Measurements from ENCODE around the gene PLCH2. TPM values are rescaled to one million over a fixed set of nuclear protein-coding genes. Genes with fewer than 3 reads are reported as not detected.

PLCH2 gene
- polyA plus RNA-seq, 1 donor from 2014 or later: 5.7 TPM

GRCh38 chr1:2517966-2518365, 41.9 kb downstream of the PLCH2 start:
- H3K36me3 ChIP-seq (ENCODE audit: insufficient read depth, low read length): no peaks in the 10 kb centered on the region
- H3F3A ChIP-seq (ENCODE audit: insufficient read depth, low read length, poor library complexity, severe bottlenecking): no peaks in the 10 kb centered on the region
- H4K20me1 ChIP-seq (ENCODE audit: insufficient read depth): no peaks in the 10 kb centered on the region
- H3K4me2 ChIP-seq (ENCODE audit: low read length): no peak overlapping the region
- no peak overlapping the region for H3K9ac ChIP-seq (ENCODE audit: low read length)
- no peak overlapping the region for H3K4me3 ChIP-seq (ENCODE audit: low read length)
- no peak overlapping the region for H3K27ac ChIP-seq (ENCODE audit: low read length)
- TF ChIP-seq EP300 (conservative IDR thresholded peaks at IDR 0.05; ENCODE audit: poor library complexity, severe bottlenecking) (no peak), RAD21 (conservative IDR thresholded peaks at IDR 0.05) (no peak), MXI1 (conservative IDR thresholded peaks at IDR 0.05; ENCODE audit: poor library complexity, severe bottlenecking) (no peak), REST (IDR thresholded peaks at IDR 0.05; ENCODE audit: borderline replicate concordance) (no peak), POLR2AphosphoS5 (IDR thresholded peaks at IDR 0.05) (no peak), EZH2 (IDR thresholded peaks at IDR 0.05; ENCODE audit: borderline replicate concordance, insufficient read depth, low read length, poor library complexity, severe bottlenecking) (no peak)
- H3K79me2 ChIP-seq (replicated peaks; ENCODE audit: insufficient read depth, low read length): peaks cover 9% of the 10 kb centered on the region
- no peaks in the 10 kb centered on the region for H3K9me3 ChIP-seq (ENCODE audit: low read length)
- no peaks in the 10 kb centered on the region for H3K9me2 ChIP-seq (ENCODE audit: insufficient read depth, low read length)
- no peak overlapping the region for H2AFZ ChIP-seq (ENCODE audit: low read depth, low read length)
- no peaks in the 10 kb centered on the region for H3K27me3 ChIP-seq (ENCODE audit: insufficient read depth, low read depth, low read length)

- H3K79me2 ChIP-seq (replicated peaks; ENCODE audit: insufficient read depth, low read length): peaks cover 15% of the 10 kb centered on the region
- H3K27me3 ChIP-seq (ENCODE audit: insufficient read depth, low read depth, low read length): no peaks in the 10 kb centered on the region
- H3K4me3 ChIP-seq (ENCODE audit: low read length): no peak overlapping the region
- no peaks in the 10 kb centered on the region for H3F3A ChIP-seq (ENCODE audit: insufficient read depth, low read length, poor library complexity, severe bottlenecking)
- TF ChIP-seq REST (IDR thresholded peaks at IDR 0.05; ENCODE audit: borderline replicate concordance) (no peak), RAD21 (conservative IDR thresholded peaks at IDR 0.05) (no peak), EZH2 (IDR thresholded peaks at IDR 0.05; ENCODE audit: borderline replicate concordance, insufficient read depth, low read length, poor library complexity, severe bottlenecking) (no peak), CTCF (IDR thresholded peaks at IDR 0.05; ENCODE audit: poor library complexity, severe bottlenecking) (no peak), POLR2AphosphoS5 (IDR thresholded peaks at IDR 0.05) (no peak), EP300 (conservative IDR thresholded peaks at IDR 0.05; ENCODE audit: poor library complexity, severe bottlenecking) (no peak), TAF1 (IDR thresholded peaks at IDR 0.05; ENCODE audit: low read depth) (no peak), SMC3 (conservative IDR thresholded peaks at IDR 0.05; ENCODE audit: poor library complexity) (no peak), MXI1 (conservative IDR thresholded peaks at IDR 0.05; ENCODE audit: poor library complexity, severe bottlenecking) (no peak)
- no peaks in the 10 kb centered on the region for H3K36me3 ChIP-seq (ENCODE audit: insufficient read depth, low read length)
- no peak overlapping the region for H3K9ac ChIP-seq (ENCODE audit: low read length)
- H3K9me3 ChIP-seq (ENCODE audit: low read length): no peaks in the 10 kb centered on the region
- no peak overlapping the region for H3K4me2 ChIP-seq (ENCODE audit: low read length)
- no peak overlapping the region for H2AFZ ChIP-seq (ENCODE audit: low read depth, low read length)
- no peaks in the 10 kb centered on the region for H3K9me2 ChIP-seq (ENCODE audit: insufficient read depth, low read length)
- no peak overlapping the region for H3K27ac ChIP-seq (ENCODE audit: low read length)
- peaks cover under 1% of the 10 kb centered on the region for H4K20me1 ChIP-seq (ENCODE audit: insufficient read depth)
These were observed 42.4 kb downstream of the PLCH2 start for GRCh38 chr1:2518528-2518927.
